GM19025 (cell line): ENCODE results near the gene FAHD2A.
"Not testable (repeated sequence)": the region's sequence is repeated elsewhere in the genome, so short reads cannot be mapped to it uniquely, and the experiment has no call there.

Experiments used
- ATAC-seq: cut with Tn5 transposase; IDR thresholded peaks from one replicate; pipeline ENCODE4 v1.9.1; 2021; ENCODE audit warnings: mild to moderate bottlenecking, low read depth, moderate library complexity; ENCODE audit not compliant: unreplicated experiment

FAHD2A gene

GRCh38 chr2:95433373-95433772, 30.9 kb downstream of the FAHD2A start:
- not testable (repeated sequence) for ATAC-seq

GRCh38 chr2:95433973-95434372, 31.5 kb downstream of the FAHD2A start:
- not testable (repeated sequence) for ATAC-seq

GRCh38 chr2:95434507-95435076, 32.1 kb downstream of the FAHD2A start:
- not testable (repeated sequence) for ATAC-seq

GRCh38 chr2:95435162-95435871, 32.8 kb downstream of the FAHD2A start:
- not testable (repeated sequence) for ATAC-seq

GRCh38 chr2:95435872-95436209, 33.3 kb downstream of the FAHD2A start:
- not testable (repeated sequence) for ATAC-seq

- ATAC-seq, result not testable (repeated sequence)
These were observed 40.1 kb downstream of the FAHD2A start for GRCh38 chr2:95442474-95443099.

- ATAC-seq, result not testable (repeated sequence)
These were observed 42.8 kb downstream of the FAHD2A start for GRCh38 chr2:95445317-95445716.

- ATAC-seq, result not testable (repeated sequence)
These were observed 60.8 kb downstream of the FAHD2A start for GRCh38 chr2:95463292-95463691.
